HepG2 (cell line): ENCODE data around the gene NTPCR. TPM values are rescaled to one million over a fixed set of nuclear protein-coding genes. Genes with fewer than 3 reads are reported as not detected.
"Not testable (repeated sequence)": the region's sequence is repeated elsewhere in the genome, so short reads cannot be mapped to it uniquely, and the experiment has no call there.

Experiments
- ATAC-seq: fragments of 200-7000 bp; cut with Tn5 transposase; 3 replicates; pipeline ENCODE4 v1.9.1; 2020; ENCODE audit warnings: mild to moderate bottlenecking, moderate library complexity
- BruUV-seq: library from RNA; stranded (reverse); fragments of 400-500 nt; replicated peaks from 2 replicates; lab custom pipeline; 2021; lab: Mats Ljungman, UMichigan
- CTCF ChIA-PET: fragments of 300-600 bp; formaldehyde crosslinking; extraction: SDS; loops from one replicate; lab custom pipeline; 2021; ENCODE audit warnings: low total read pairs, inconsistent platforms, low intra/inter-chr PET ratio; lab: Yijun Ruan, JAX
- POLR2A ChIA-PET: fragments of 350-600 bp; sonication (Branson Sonifier 250); formaldehyde crosslinking; loops from one replicate; lab custom pipeline; 2020; ENCODE audit warnings: antibody characterized with exemption, inconsistent platforms; lab: Yijun Ruan, JAX
- DNase-seq: peaks from one replicate; pipeline ENCODE4 v3.0.0-alpha.2; 2015; ENCODE audit warnings: low spot score
- FAIRE-seq: peaks from 3 replicates; lab custom pipeline; 2011; peaks lifted over from hg19 to GRCh38; lab: Jason Lieb, UNC
- H2AFZ ChIP-seq: one replicate; pipeline ENCODE4 v1.6.1; 2011; ENCODE audit warnings: low read length, inconsistent platforms
- H3K27ac ChIP-seq: fragments of 300-600 bp; 3 replicates; pipeline ENCODE4 v1.8.0; 2011; ENCODE audit warnings: mixed run types, mild to moderate bottlenecking, mixed read lengths, low read length, inconsistent platforms; ENCODE audit not compliant: insufficient read depth; ENCODE audit errors: extremely low read length
- H3K27me3 ChIP-seq, 2 experiments: fragments of 200-600 bp in 1 of 2; 2 replicates in 1 of 2; 3 replicates in 1 of 2; pipeline versions ENCODE4 v1.6.0 to v1.8.0; 2011; ENCODE audit warnings: low read length in 2 of 2, mild to moderate bottlenecking in 2 of 2, moderate library complexity in 2 of 2, inconsistent platforms in 1 of 2; ENCODE audit not compliant: insufficient read depth in 2 of 2, control insufficient read depth in 1 of 2
- H3K36me3 ChIP-seq, 2 experiments: fragments of 200-600 bp in 1 of 2; replicated peaks in 1 of 2; 2 replicates in 1 of 2; 3 replicates in 1 of 2; pipeline versions ENCODE4 v1.5.1 to v1.8.0; 2011; ENCODE audit warnings: low read length in 2 of 2, inconsistent platforms in 1 of 2; ENCODE audit not compliant: insufficient read depth in 2 of 2, control insufficient read depth in 1 of 2
- H3K4me1 ChIP-seq: 2 replicates; pipeline ENCODE4 v1.5.1; 2012; ENCODE audit warnings: low read length, inconsistent platforms; ENCODE audit not compliant: insufficient read depth
- H3K4me2 ChIP-seq: 2 replicates; pipeline ENCODE4 v1.6.0; 2011; ENCODE audit warnings: low read depth, low read length, inconsistent platforms
- H3K4me3 ChIP-seq, 3 experiments: fragments of 200-600 bp in 1 of 3; sonication (generic), shearing (Covaris generic) in 1 of 3; replicated peaks in 1 of 3; 2 replicates each; pipeline ENCODE4 v1.5.1; 2011 to 2016; ENCODE audit warnings: low read length in 3 of 3, inconsistent platforms in 2 of 3, low read depth in 2 of 3, mild to moderate bottlenecking in 2 of 3, control low read depth in 1 of 3, mixed read lengths in 1 of 3; ENCODE audit not compliant: insufficient read depth in 1 of 3
- H3K79me2 ChIP-seq: one replicate; pipeline ENCODE4 v1.6.1; 2011; ENCODE audit warnings: low read length, inconsistent platforms; ENCODE audit not compliant: insufficient read depth
- H3K9ac ChIP-seq: 2 replicates; pipeline ENCODE4 v1.6.0; 2011; ENCODE audit warnings: mild to moderate bottlenecking, low read depth, low read length, inconsistent platforms; ENCODE audit not compliant: insufficient read depth
- H3K9me3 ChIP-seq: 2 replicates; pipeline ENCODE4 v1.5.1; 2012; ENCODE audit warnings: mild to moderate bottlenecking, low read length
- H4K20me1 ChIP-seq: 2 replicates; pipeline ENCODE4 v1.6.0; 2011; ENCODE audit warnings: inconsistent platforms, mild to moderate bottlenecking, low read length, moderate library complexity; ENCODE audit not compliant: insufficient read depth
- AGO2 ChIP-seq: fragments of 200-400 bp; formaldehyde crosslinking; optimal IDR thresholded peaks from 2 replicates; pipeline ENCODE3; 2017; ENCODE audit warnings: mild to moderate bottlenecking, low read depth, low read length, moderate library complexity
- ARNT ChIP-seq: fragments of 450-650 bp; IDR thresholded peaks from 2 replicates; pipeline ENCODE4 v1.6.1; 2017
- CBX1 ChIP-seq: IDR thresholded peaks from one replicate; pipeline ENCODE4 v1.6.1; 2016; ENCODE audit warnings: antibody characterized with exemption, low read depth
- EZH2 ChIP-seq: conservative IDR thresholded peaks from 2 replicates; pipeline ENCODE4 v1.6.1; 2012; ENCODE audit warnings: mild to moderate bottlenecking, low read depth, low read length, moderate library complexity
- FOXA3 ChIP-seq: IDR thresholded peaks from 2 replicates; pipeline ENCODE4 v1.6.1; 2016; ENCODE audit warnings: missing genetic modification reagents, missing compliant biosample characterization
- MEF2D ChIP-seq: sonication (generic); formaldehyde crosslinking; IDR thresholded peaks from 2 replicates; pipeline ENCODE4 v1.5.1; 2020; ENCODE audit warnings: mild to moderate bottlenecking, missing genetic modification reagents
- MLX ChIP-seq: IDR thresholded peaks from 2 replicates; pipeline ENCODE4 v1.6.1; 2016
- NCOA1 ChIP-seq: sonication (generic); formaldehyde crosslinking; IDR thresholded peaks from 2 replicates; pipeline ENCODE4 v1.9.0; 2021; ENCODE audit warnings: missing genetic modification reagents
- NCOR1 ChIP-seq: fragments of 200-600 bp; sonication (generic); IDR thresholded peaks from 2 replicates; pipeline ENCODE4 v1.7.0; 2017; ENCODE audit warnings: antibody characterized with exemption, low read length, borderline replicate concordance
- ZEB1 ChIP-seq: IDR thresholded peaks from 2 replicates; pipeline ENCODE4 v1.6.1; 2012; ENCODE audit warnings: mild to moderate bottlenecking, low read depth, inconsistent platforms; ENCODE audit not compliant: insufficient replicate concordance
- ZFP82 ChIP-seq: sonication (generic); formaldehyde crosslinking; IDR thresholded peaks from 2 replicates; pipeline ENCODE4 v1.5.1; 2020; ENCODE audit warnings: mild to moderate bottlenecking, missing genetic modification reagents, borderline replicate concordance
- ZMYM2 ChIP-seq: sonication (generic); formaldehyde crosslinking; IDR thresholded peaks from 2 replicates; pipeline ENCODE4 v1.8.0; 2022; ENCODE audit warnings: mild to moderate bottlenecking, missing genetic modification reagents
- ZNF235 ChIP-seq: sonication (generic); formaldehyde crosslinking; IDR thresholded peaks from 2 replicates; pipeline ENCODE4 v1.8.1; 2023; ENCODE audit warnings: mild to moderate bottlenecking, missing genetic modification reagents, borderline replicate concordance
- ZNF431 ChIP-seq: sonication (generic); formaldehyde crosslinking; IDR thresholded peaks from 2 replicates; pipeline ENCODE4 v1.9.0; 2022; ENCODE audit warnings: missing genetic modification reagents, low read depth, mild to moderate bottlenecking, borderline replicate concordance
- ZNF552 ChIP-seq: sonication (generic); formaldehyde crosslinking; IDR thresholded peaks from 2 replicates; pipeline ENCODE4 v1.9.0; 2022; ENCODE audit warnings: missing genetic modification reagents, mild to moderate bottlenecking, borderline replicate concordance
- WGBS: methylation state at CpG from one replicate; pipeline ENCODE4 v1.1.6; 2017; ENCODE audit warnings: low lambda C conversion rate; 5-methylcytosine and 5-hydroxymethylcytosine counted together
- in situ Hi-C: cut with HindIII; loops from 2 replicates; pipeline ENCODE4 v1.10.0; 2017; ENCODE audit warnings: low pct_unique_long_range_greater_than_20kb; ENCODE audit not compliant: extremely low pct_ligation_motif_present
- intact Hi-C: fragments of 100-400 bp; cut with micrococcal nuclease; formaldehyde crosslinking; loops from one replicate; pipeline ENCODE4 v1.10.0; 2022; ENCODE audit not compliant: unreplicated experiment
- polyA plus RNA-seq, 8 experiments: library from polyadenylated mRNA; depleted of rRNA in 3 of 8; stranded (reverse) in 7 of 8; unstranded in 1 of 8; fragments of >200 nt; fragmentation: Illumina TruSeq in 4 of 8; extraction: Trizol in 4 of 8; gene quantifications; 2 replicates each; pipeline versions ENCODE4 v1.2.1 to v1.2.3, GENCODE V29; 2011 to 2016; ENCODE audit warnings: low read depth in 4 of 8, missing spikeins in 1 of 8, mixed read lengths in 1 of 8; ENCODE audit not compliant: insufficient read depth in 1 of 8
- total RNA-seq, 5 experiments: library from RNA; depleted of rRNA; stranded (reverse); fragments of >200 nt; fragmentation: Illumina TruSeq; extraction: Trizol; gene quantifications; 2 replicates each; pipeline ENCODE4 v1.2.3, GENCODE V29; 2016; ENCODE audit warnings: low read depth in 1 of 5

The NTPCR gene
- total and polyA plus RNA-seq, 2 of the 13 experiments (the other 11 are each of a cell fraction or from before 2014, with no cell fraction given) = 11.7 to 47.0 TPM

- POLR2A ChIA-PET, CTCF ChIA-PET, FAIRE-seq: not testable (repeated sequence)
Measured at GRCh38 chr1:232927166-232927565, 23.2 kb upstream of the NTPCR start.

GRCh38 chr1:232927830-232928505, 22.4 kb upstream of the NTPCR start:
- ChIA-PET POLR2A (no interaction called here), CTCF (no interaction called here)
- Histone ChIP-seq H3K27ac (no peak overlapping the region), H3K9ac (no peak overlapping the region), H3K79me2 (no peaks in the 10 kb centered on the region), H3K36me3 (no peaks in the 10 kb centered on the region), H4K20me1 (no peaks in the 10 kb centered on the region), H3K9me3 (no peaks in the 10 kb centered on the region), H2AFZ (no peak overlapping the region), H3K4me1 (no peaks in the 10 kb centered on the region), H3K4me3 (no peak overlapping the region), H3K4me2 (no peak overlapping the region), H3K27me3 (no peaks in the 10 kb centered on the region; a peak in 2 of 5 replicates)
- FAIRE-seq = no peak
- intact Hi-C loops = no loop called here
- WGBS = 21% methylated on average over 4 of the region's 4 CpGs
- DNase-seq = no peak
- BruUV-seq = no TSS peak
- no peak for TF ChIP-seq ZMYM2
- no peak for TF ChIP-seq MEF2D (CRISPR knock-in tag)
- TF ChIP-seq NCOA1 (CRISPR knock-in tag) = no peak
- no peak for TF ChIP-seq ZNF235 (CRISPR knock-in tag)
- no peak for TF ChIP-seq ZNF552
- TF ChIP-seq ZFP82 (CRISPR knock-in tag) = no peak
- no peak for TF ChIP-seq NCOR1
- TF ChIP-seq FOXA3 (CRISPR knock-in tag) = no peak
- TF ChIP-seq EZH2 = no peak
- TF ChIP-seq ARNT = no peak
- TF ChIP-seq MLX (CRISPR knock-in tag) = no peak
- no peak for TF ChIP-seq ZEB1
- TF ChIP-seq AGO2 = no peak
- TF ChIP-seq CBX1 = no peak
- no peak for ATAC-seq
- in situ Hi-C loops = no loop called here

More at GRCh38 chr1:232927166-232927565, 23.2 kb upstream of the NTPCR start:
- H3K27me3 ChIP-seq, DNase-seq, ATAC-seq, H2AFZ ChIP-seq, H3K4me3 ChIP-seq, in situ Hi-C loops, H3K4me2 ChIP-seq, H3K79me2 ChIP-seq, H3K9ac ChIP-seq, H3K36me3 ChIP-seq, H3K9me3 ChIP-seq, H3K4me1 ChIP-seq, intact Hi-C loops, H4K20me1 ChIP-seq, H3K27ac ChIP-seq, BruUV-seq: not testable (repeated sequence)
- TF ChIP-seq ZNF431 = 0 out of 2 replicates have a peak, but pooled peaks have one; percentile 26
- WGBS = 11% methylated on average over 6 of the region's 6 CpGs
